GM19455 (cell line): ENCODE results near the gene NUP58.
"Not testable (repeated sequence)": the region's sequence is repeated elsewhere in the genome, so short reads cannot be mapped to it uniquely, and the experiment has no call there.

Experiments
- ATAC-seq: cut with Tn5 transposase; IDR thresholded peaks from one replicate; pipeline ENCODE4 v1.9.1; 2021; ENCODE audit not compliant: unreplicated experiment

Gene NUP58

GRCh38 chr13:25302121-25302520, 696 bp downstream of the NUP58 start:
- ATAC-seq: no peak

GRCh38 chr13:25306671-25307464, 5.4 kb downstream of the NUP58 start:
- ATAC-seq: no peak

DNA sequence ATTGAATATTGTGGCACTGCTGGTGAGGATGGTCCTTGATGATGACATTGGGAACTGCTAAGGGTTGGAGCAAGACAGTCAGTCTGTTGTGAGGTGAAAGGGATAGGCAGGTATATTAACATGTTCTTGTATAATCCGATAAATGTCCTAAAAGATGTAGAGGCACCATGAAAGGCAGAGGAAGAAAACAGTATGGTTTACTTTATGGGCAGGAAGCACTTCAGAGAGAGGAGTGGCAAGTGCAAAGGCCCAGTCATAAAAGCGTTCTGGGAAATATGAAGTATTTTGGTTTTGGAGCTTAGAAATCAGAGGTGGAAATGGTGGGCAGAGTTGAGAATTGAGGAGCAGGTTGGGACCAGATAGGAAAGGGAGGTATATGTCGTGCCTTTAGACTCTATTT, 9.5 kb downstream of the NUP58 start:
- no peak for ATAC-seq

- not testable (repeated sequence) for ATAC-seq
Measured at GRCh38 chr13:25318946-25319345, 17.5 kb downstream of the NUP58 start.

- ATAC-seq: no peak
Measured at GRCh38 chr13:25319771-25320170, 18.3 kb downstream of the NUP58 start.

- ATAC-seq: no peak
Measured at GRCh38 chr13:25324100-25324499, 22.7 kb downstream of the NUP58 start.

DNA sequence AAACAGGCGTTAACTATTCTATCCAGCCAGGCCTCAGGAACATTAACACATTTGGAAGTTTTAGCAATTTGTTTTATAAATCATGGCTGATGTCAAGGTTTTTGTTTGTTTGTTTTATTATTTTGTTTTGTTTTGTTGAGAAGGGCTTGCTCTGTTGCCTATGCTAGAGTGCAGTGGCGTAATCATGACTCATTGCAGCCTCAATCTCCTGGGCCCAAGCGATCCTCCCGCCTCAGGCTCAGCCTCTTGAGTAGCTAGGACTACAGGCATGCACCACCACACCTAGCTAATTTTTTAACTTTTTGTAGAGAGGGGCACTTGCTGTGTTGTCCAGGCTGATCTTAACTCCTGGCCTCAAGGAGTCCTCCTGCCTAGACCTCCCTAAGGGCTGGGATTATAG, 28.3 kb downstream of the NUP58 start:
- ATAC-seq: no peak

- ATAC-seq: no peak
Measured at GRCh38 chr13:25330541-25330940, 29.1 kb downstream of the NUP58 start.

DNA sequence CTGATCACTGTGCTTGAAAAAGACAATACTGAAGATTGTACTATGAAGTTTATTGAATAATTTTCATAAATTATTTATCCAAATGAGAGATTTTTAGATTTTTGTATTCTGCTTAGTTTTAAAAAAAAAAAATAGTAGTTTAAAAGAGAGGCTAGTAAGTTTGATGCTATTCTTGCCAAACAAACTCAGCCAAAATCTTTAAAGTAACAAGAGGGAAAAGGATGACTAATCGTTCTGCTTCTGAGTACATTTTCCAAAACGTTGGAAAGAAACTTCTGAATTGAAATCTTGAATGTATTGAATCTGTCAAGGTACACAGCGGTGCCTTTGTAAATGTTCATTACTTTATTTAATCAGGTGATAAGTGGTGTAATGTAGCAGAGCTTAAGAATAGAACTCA, 34.4 kb downstream of the NUP58 start:
- no peak for ATAC-seq

GRCh38 chr13:25345576-25345975, 44.2 kb downstream of the NUP58 start:
- ATAC-seq: no peak

DNA sequence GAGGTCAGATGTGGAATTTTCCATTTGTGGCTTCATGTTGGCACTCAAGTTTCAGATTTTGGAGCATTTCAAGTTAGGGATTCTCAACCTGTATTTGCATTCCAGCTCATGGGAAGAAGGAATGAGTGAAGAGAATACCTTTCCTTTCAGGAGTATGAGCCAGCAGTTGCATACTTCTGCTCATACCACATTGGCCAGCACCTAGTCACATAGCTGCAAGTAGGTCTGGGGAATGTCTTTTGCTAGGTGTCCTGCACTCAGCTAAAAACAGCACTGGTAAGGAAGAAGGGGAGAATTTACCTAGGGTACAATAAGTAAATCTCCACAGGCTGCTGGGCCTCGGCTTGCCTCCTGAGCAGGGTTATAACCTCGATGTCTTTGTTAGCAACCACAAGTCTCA, 45.7 kb downstream of the NUP58 start:
- no peak for ATAC-seq

DNA sequence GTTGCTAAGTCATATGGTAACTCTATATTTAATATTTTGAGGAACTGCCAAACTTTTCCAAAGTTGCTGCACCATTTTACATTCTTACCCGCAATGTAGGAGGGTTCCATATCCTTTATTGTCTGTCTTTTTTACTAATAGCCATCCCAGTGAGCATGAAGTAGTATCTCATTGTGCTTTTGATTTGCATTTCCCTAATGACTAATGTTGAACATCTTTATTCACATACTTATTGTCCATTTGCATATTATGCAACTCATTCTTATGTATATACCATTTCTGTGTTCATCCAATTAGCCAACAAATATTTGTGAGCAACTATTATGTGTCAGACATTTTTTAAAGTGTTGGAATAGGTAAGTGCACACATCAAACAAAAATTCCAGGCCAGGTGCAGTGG, 50.0 kb downstream of the NUP58 start:
- ATAC-seq: no peak

DNA sequence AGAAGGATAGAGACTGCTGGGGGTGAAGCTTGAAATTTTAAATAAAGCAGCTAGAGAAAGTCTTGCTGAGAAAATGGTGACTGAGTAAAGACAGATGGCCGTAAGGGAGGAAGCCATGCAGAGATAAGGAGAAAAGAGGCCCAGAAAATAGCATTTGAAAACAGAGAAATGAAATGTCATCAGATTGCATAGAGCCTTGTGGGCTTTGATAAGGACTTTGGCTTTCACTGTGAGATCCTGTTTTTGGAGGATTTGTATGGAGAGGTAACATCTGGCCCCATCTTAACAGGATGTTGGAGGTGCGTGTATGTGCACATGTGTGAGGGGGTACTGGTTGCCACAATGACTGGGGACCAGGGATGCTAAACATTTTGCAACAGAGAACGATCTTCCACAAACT, 50.8 kb downstream of the NUP58 start:
- no peak for ATAC-seq

- no peak for ATAC-seq
Measured at GRCh38 chr13:25352806-25353205, 51.4 kb downstream of the NUP58 start.

- ATAC-seq: no peak
Measured at GRCh38 chr13:25353344-25353743, 51.9 kb downstream of the NUP58 start.

- no peak for ATAC-seq
Measured at GRCh38 chr13:25354377-25354776, 53.0 kb downstream of the NUP58 start.

- ATAC-seq: not testable (repeated sequence)
Measured at GRCh38 chr13:25360443-25360842, 59.0 kb downstream of the NUP58 start.

GRCh38 chr13:25365720-25366235, 64.4 kb downstream of the NUP58 start:
- ATAC-seq: no peak

DNA sequence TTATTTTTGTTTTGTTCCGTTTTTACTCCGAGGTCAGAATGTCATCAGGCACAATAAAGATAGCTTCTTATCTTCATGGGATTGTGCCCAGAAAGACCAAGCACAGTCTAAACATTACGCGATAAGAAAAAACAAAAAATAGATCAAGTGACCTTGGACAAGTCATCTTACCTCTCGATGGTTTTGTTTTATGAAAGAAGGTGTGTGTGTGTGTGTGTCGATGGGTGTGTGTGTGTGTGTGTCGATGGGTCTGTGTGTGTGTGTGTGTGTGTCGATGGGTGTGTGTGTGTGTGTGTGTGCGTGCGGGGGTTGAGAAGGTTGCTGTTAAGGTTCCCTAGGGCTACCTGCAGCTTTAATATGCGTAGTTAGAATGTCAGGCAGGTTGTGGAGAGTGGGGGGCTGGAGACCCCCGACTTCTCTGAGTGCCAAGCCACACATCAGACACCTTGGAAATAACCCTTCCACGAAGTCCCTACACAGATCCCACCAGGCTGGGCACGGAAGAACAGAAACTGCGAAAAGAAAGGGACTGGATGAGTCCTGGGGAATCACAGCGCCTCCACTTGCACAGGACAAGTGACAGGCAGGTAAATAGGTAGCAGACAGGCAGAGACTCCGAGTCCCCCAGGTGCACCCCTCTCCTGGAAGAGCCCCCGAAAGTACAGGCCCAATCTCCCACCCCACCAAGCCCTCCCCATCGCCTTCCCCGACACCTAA, 69.9 kb downstream of the NUP58 start:
- ATAC-seq: no peak

GRCh38 chr13:25371875-25372283, 70.5 kb downstream of the NUP58 start, which contains the start of gene ATP8A2:
ATP8A2 (plus strand) TSS chr13:25371974; CDS start chr13:25372213, 239 bp downstream.
- ATAC-seq: no peak

GRCh38 chr13:25372284-25373081, 71.1 kb downstream of the NUP58 start:
- no peak for ATAC-seq
